Articular chondrocyte of knee joint (primary cell): ENCODE data around the gene C1GALT1C1L. TPM values are rescaled to one million over a fixed set of nuclear protein-coding genes. Genes with fewer than 3 reads are reported as not detected.

Source experiments
- total RNA-seq: library from RNA; depleted of rRNA; stranded (reverse); fragments of >200 nt; gene quantifications from 2 replicates; pipeline ENCODE4 v1.2.3, GENCODE V29; 2012

Gene C1GALT1C1L
- total RNA-seq: 0.76 and 1.8 TPM in 2 replicates

GRCh38 chr2:43676322-43677050 lies at the start of gene C1GALT1C1L:
Gene C1GALT1C1L, minus strand, starts transcription at chr2:43676429. Its CDS starts 107 bp downstream, at chr2:43676322.

GRCh38 chr2:43637030-43637803 lies 39.0 kb downstream of the C1GALT1C1L start, which contains the start of gene PLEKHH2:
Gene PLEKHH2, plus strand, starts transcription at chr2:43637260. Its CDS starts 7,414 bp downstream, at chr2:43644674.

Other genes starting within 250 kb of the C1GALT1C1L start
- 39.1 and 49.1 TPM in 2 replicates for gene THADA, start 80.4 kb downstream of the C1GALT1C1L start, total RNA-seq
- gene PLEKHH2, start 39.2 kb downstream of the C1GALT1C1L start, total RNA-seq: 27.0 and 33.1 TPM in 2 replicates
- 32.7 and 40.0 TPM in 2 replicates for gene DYNC2LI1, start 97.6 kb upstream of the C1GALT1C1L start, total RNA-seq
- gene ABCG5, start 162.4 kb upstream of the C1GALT1C1L start, total RNA-seq: not detected in 2 replicates
- gene ABCG8, start 162.5 kb upstream of the C1GALT1C1L start, total RNA-seq: not detected in 2 replicates